GM04504 (cell line): ENCODE data around the gene MAGI1.
A peak's percentile ranks its signal among the peaks of the same experiment; 100 is the strongest.

ENCODE experiments used
- DNase-seq: peaks from one replicate; pipeline ENCODE4 v3.0.0-alpha.2; 2012; ENCODE audit warnings: low read depth

Gene MAGI1

DNA sequence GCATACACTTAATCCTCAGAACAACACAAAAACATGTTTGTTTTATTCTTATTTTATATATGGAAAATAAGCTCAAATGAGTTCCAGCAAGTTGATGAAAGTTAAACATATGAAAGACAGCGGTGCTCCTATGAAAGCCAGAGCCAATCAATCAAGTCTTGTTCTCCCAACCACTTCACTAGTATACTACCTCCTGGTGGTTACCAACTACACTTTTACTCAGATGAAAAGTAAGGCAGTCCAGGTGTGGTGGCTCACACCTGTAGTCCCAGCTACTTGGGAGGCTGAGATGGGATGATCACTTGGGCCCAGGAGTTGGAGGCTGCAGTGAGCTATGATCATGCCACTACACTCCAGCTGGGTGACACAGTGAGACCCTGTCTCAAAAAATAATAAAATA, 66.0 kb downstream of the MAGI1 start:
- DNase-seq = no peak

DNA sequence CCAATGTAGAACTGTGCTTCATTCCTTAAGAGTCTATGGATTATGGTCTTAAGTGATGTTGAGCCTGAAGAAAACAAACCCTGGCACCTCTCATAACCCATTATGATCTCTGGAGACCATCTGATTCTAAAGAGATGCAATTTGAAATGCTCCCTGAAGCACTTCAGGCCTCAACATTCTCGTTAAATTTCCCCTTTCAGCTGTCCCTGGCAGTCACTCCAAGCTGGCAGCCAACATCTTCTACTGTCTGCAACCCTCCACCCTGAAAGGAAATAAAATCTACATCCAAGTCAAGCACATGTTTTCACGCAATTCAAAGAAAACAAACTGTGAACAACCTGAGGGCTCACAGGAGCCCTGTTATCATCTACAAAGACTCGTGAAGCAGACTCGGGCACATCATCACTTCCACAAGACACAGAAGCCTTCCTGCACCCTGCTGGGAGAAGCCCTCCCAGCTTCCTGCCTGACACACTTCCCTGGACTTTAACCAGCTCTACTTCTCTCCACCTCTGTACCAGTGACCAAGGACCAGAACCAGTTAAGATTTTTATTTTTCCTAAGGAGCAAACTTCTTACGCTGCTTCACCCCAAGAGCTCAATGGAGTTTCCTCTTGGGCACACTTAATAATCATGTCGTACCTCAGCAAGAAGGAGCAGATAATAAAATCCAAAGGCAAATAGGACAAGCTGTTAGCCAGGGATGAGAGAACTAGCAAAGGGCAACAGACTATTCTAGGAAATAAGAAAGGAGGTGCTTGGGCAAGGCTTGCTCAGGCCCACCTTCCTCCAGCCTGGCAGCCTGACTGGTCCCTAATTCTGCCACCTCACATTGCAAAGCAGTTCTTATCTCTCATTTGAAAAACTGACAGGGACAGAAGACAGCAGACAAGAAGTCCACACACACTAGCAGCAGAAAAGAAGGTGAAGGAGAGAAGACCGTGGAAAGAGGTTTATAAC, 67.1 kb downstream of the MAGI1 start:
- no peak for DNase-seq

DNA sequence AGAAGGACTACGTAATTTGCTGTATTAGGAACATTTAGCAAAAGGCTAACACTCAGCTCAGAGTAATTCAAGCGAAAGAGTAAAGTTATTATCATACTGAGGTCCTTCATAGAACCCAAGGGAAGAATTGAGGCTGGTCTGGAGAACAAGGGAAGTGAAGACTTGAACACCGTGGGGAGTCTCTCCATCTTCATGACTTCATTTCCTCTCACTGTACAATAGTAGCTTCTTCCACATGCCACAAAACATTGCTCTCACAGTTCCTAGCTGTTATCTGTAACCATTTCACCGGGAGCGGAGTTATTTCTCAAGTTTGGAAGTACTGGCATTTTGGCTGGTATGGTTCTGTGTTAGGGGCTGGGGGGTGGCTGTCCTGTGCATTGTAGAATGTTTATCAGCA, 69.7 kb downstream of the MAGI1 start:
- DNase-seq = no peak

DNA sequence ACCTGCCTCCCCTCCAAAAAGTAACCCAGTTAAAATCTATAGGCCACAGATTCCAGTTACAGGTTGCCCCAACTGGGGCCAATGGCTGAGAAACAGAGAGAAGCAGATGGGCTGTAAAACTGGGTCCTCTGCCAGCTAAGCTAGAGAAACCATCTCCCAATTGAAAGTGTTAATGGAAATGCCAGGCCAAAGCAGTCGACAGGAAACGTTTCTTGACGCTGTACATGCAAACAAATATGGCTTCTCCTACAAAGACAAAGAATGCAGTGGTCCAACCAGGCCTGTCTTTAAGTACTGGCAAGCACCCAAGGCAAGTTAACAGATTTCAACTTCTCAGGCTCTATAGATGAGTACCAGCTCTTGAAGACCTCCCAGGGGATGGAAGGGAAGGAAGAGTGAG, 71.3 kb downstream of the MAGI1 start:
- DNase-seq = no peak

DNA sequence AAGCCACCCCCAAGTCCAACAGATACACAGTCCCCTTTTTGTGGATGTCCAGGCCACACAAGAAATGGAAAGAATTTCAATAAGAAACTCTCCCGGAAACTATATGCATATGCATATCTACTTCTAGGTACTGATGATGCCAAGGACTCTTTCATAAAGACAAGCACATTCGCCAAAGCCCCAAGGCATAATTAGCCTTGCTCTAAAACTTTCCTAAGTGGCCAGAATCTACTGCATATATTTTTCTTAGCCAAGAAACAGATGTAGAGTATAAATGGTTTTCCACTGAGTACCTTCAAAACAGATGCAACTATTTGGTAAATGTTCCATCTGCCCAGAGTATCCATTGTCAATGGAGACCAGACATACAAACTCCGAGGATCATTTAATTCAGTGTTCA, 73.9 kb downstream of the MAGI1 start:
- no peak for DNase-seq

DNA sequence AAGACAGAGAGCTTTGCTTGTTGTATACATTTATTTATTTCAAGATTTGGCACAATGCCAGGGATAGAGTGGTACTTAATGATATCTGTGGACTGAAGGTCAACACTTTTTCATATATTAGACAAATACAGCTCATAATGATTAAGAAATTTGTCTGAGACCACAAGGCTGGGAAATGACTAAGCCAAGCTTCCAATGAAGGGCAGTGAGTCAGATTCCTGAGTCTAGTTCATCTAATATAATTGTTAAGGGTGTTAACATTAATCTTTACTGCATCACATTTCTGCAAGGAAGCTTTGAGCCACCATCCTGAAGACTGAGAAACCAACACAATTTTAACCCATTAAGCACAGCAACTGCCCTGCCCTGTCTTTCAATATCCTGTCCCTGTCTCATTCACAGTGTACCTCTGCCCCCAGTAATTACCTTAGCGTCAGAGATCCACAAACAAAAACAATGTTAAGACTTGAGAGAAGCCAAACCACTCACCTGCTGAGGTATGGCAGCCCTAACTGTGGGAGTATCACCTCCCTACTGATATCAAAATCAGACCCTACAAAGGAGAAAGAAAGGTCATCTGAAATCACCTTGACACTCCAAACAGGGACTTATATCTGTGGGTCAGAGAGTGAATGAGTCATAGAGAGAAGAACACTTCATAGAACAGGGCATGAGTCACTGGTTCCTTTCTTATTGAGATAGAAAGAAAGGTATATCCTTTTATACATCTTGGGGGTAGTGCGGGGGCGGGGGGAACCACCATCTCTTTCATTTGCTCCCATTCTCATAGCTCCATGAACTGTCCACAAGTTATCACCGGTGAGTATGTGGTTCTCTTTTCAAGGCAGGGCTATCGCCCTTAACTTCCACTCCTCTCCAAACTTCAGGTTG, 74.7 kb downstream of the MAGI1 start:
- peak; percentile 79 for DNase-seq

DNA sequence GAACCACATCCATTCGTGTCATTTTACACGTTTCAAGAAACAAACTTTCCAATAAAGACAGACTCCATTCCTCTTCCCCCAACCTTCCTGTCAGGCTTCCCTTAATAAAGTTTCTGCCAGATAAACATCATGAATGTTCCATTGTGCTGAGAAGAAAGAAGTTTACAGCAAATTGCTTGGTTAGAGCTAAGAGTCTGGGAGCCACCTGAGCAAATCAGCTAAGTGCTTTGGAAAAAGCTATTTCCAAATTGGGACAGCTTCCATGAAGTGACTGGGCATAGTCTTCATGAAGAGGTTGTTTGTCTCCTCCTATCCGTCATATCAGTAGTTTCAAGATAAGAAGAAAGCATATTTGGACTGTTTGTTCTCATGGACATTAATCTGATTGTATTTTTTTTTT, 77.0 kb downstream of the MAGI1 start:
- no peak for DNase-seq

DNA sequence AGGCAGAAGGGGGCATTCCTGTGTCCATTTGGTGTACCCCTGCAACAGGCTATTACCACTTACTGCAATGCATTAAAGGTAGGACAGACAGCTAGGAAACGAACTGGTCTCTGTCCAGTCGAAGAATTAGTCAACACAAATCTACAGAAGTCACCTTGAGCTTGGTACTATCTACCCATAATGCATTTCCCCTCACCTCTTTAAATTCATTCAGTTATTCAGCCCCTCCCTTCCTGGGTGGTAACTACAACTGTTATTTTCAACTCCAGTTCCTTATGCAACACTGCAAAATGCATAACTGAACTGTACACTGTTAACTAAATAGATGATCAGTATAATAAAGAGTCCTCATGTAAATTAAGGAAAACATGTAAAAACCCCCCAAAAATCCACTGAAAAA, 77.6 kb downstream of the MAGI1 start:
- DNase-seq = no peak

DNA sequence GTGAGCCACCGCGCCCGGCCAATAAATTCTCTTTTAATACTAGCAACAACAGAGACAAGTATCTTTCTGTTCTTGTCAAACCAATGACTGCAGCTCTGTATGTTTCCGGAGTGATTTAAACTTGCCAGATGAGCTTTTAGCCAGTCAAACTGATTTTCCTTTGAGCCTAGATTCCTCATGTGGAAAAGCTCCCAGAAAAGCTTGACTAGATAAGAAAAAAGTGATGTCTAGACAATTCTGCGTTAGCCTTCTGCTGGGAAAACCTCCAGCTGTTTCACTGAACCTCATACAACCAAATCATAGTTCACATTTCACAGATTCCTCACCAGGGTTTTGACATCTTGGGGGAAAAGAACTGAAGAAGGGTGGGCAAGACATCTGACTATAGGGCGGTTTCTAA, 78.6 kb downstream of the MAGI1 start:
- DNase-seq = no peak

DNA sequence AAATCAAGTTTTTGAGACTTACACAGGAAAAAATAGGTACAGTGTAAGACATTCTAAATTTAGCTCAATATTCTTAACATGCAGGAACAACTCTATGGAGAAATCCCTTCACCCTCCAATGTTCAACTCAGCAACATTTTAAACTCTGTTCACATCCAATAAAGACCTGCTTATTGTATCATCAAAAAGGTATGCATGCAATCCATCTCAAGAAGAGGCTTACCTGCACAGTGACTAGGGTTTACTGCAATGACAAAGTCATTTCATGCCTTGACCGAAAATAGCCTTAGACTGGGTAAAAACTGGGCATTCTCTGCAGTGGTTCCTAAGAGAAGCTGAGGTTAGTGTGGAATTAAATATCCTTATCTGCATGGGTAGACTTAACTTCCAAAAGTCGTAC, 80.5 kb downstream of the MAGI1 start:
- no peak for DNase-seq

DNA sequence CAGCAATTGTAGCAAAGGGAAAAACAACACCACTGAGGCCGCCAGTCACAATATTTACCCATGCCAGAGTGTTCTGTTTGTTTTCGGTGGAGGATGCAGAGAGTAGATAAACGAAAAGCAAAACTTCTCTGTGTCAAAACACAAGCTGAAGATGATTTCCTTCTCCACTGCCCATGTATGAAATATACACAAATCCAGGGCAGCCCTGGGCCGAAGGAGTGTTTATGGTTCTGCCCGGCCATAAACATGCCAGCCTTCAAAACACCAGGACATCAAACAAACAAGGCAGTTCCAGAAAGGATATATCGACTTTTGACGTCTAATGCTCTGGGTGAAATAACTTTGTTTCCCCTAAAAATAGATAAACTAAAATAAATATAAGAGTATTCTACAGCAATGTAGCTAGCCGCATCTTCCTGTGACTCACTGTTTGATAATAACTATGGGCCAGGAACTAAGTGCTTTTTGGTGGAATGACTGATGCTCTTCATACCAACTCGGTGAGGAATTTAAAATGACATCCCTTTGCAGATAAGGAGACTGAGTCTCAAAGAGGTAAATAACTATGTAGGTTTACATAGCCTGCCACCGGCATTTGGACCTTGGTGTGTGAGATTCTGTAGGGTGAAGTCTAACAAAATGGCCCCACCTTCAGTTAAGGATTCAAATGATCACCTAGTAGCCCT, 82.8 kb downstream of the MAGI1 start:
- DNase-seq = no peak

DNA sequence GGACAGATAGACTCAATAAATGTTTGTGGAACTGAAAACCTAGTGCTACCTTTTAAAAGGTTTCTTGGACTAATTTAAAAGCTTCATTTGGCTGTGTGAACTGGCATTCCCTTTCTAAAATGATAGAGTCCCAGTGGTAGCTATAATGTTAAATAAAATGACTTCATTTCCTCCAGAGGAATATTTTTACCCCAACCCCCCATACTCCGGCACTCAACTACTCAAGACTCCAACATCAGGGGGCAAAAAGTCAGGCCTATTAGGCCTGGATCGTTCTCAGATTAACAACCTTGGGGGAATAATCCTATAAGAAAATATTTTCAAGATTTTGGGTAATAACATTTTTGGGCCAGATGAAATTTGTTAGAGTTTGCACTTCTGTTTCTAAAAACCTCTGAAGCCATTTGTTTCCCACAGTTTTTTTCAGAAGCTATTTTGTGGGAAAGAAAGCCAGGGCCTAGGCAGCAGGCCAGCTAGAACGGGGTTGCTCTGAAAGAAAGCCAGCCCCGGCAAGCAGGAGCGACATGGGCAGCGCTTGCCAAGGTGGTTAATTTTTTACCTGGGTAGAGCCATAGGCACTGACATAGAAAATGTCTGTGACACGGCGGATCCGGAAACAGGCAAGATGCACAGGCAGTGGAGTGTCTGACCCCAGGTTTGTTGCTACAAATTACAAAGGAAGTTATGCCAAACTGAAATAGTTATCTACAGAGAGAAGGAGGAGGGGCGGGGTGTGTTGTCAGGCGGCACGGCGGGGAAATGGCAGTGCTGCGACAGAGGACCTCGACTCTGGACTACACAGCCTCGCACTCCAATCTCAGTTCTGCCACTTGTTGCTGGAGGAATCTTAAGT, 84.6 kb downstream of the MAGI1 start:
- no peak for DNase-seq

DNA sequence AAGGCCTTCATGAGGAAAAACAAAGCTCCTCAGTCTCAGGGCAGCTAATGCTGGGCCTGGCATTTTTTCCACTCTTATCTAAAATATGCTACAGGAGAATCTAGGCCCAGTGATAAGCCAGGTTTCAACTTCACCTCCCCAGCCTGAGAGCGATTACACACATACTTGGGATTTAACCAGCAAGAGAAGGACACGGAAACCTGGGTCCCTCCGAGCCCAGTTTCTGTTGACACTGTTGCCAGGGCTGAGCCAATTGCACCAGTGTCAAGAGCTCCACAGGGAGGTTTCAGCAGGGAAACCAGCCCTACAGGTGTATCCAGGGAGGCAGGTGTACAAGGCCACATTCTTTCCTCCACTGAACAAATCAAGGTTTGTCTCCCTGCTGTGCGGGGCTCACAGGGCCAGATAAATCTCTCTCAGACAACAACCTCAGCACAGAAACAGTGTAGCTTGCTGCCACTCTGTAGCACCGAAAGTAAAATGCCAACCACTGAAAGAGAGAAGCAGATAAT, 85.4 kb downstream of the MAGI1 start:
- DNase-seq = no peak

DNA sequence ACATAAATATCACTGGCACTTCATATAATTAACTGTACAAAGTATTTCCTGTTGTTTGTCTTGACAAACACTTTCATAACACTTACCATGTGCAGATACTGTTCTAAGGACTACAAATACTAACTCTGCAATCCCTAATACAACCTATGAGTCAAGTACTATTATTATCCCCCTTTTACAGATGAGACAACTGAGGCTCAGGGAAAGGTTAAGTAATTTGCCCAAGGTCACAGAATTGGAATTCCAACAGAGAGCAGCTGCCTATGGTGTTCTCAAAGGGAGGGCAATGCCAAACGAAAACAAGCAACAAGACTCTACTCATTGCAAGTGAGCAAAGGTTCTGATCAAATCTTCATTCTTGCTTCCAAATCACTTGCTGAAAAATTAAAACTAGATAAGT, 85.9 kb downstream of the MAGI1 start:
- DNase-seq = no peak

DNA sequence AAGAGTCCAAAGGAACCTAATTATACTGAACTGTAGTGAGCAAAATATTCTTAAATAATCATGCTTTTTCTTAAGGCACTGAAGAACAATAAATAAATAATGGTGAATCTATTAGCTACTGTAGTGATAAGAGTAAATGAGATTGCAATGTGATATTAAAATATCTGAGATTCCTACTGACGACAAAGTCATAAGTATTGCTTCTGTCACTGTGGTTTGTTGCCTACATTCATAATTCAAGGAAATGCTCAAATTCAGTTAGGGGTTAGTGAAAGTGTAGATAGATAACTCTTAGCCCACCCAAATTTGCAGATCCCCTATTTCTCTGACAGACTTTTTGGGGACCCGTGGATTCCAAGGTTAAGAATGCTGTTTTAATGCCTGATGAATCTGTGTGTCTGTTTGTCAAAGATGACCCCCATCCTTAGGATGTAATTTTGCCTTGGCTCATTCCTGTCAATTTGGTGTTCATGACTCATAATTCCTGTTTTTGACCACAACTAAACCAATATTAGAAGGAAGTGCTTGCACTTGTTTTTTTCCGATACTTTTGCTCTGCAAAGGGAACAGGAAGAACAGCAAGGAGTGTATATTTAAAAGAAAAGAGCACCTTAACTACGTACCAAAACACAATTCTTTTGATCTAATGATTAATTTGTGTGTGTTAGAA, 86.7 kb downstream of the MAGI1 start:
- no peak for DNase-seq

DNA sequence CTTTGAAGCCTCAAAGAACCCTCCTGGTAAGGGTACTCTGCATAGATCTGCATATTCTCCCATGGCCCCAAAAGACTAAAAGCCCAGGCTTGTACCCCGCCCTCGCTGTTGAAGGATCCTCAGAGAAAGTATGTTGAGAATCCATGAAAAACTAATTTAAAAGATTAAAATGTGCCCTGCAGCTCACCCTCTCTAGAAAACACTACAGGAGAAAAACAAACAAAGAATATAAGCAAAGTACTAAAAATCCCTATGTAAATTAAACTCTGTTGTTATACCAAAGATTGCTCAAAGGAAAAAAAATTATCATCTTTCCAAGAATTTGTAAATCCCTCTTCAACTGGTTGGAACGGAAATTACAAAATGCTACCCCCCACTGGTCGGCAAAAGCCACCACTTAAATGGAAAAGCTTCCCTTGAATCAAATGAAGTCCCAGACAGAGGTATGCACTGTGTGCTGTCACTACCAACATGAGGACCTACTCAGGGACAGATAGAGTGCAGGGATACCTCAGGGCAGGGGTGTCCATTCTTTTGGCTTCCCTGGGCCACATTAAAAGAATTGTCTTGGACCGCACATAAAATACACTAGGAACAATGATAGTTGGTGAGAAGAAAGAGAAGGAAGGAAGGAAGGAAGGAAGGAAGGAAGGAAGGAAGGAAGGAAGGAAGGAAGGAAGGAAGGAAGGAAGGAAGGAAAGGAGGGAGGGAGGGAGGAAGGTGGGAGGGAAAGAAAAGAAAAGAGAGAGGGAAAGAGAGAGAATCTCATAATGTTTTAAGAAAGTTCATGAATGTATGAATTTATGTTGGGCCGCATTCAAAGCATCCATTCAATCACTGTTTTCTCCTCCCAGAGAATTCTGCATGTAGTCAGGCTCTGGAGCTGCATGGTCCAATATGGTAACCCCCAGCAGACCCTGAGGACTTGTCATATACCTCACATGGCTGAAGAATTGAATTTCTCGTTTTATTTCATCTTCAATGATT, 88.1 kb downstream of the MAGI1 start:
- DNase-seq = no peak

DNA sequence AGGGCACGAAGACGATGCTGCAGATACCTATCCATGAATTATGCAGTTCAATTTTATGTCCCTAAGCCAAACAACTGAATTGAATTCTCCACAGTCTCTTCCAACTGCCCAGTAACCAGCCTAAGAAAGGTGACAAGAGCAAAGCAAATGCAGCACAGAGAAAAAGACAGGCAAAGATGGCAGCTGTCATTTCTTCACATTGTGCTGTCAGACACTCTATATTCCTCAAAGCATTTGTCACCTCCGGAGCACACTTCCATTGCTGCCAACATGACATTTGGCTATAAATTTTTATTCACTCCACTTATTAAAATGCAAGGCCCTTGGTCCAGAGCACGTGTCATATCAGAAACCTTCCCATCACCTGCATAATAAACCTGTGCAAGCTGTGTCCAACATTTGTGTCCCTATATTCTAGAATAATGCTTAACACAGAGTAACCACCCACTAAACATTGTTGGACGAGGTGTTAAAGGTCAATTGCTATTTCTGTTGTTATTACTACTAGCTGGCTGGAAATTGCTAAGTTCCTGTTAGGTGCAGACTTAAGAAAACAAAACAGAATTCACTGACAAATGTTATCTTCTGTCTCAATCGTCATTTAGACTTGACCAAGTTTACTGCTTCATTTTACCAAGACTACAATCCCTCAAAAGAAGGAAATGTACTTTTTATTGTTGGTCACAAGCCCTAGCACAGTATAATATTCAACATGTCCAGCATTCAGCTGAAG, 89.7 kb downstream of the MAGI1 start:
- DNase-seq = no peak

DNA sequence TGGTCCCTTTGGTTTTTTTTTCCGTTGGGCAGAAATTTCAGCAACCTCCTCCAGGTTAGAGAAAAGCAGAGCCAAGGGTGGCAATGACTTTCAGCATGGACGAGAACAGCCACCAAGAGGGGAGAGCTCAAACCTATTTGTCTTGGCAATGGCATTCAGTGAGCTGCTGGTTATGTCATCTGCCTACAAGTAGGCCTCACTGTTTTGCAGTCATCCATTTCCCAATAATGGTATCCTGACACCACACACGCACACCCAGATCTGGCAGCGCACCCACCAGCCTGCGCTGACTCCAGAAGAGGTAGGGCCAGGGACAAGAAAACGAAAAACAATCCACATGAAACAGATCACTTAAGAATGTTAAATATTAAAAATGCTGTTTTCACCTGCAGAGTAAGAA, 92.3 kb downstream of the MAGI1 start:
- DNase-seq = no peak

DNA sequence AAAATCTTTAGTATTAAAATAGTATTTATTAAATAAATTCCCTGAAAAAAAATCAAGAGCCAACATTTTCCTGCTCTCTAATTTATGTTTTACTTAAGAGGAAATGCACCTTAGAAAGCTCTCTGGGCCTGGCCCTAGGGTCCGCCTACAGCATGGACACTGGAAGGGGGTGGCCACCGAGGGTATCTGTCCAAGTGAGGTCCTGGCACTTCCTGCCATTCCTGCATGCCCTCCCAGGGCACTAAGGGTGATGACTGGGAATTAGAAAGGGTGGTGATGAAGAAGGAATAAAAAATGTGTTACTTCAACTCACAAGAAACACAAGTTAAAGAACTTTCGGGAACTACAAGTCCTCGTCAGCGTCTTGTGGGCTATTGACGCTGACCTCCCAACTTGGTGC, 92.8 kb downstream of the MAGI1 start:
- no peak for DNase-seq
